Measurements from ENCODE around the gene EFNA2. TPM values are rescaled to one million over a fixed set of nuclear protein-coding genes. Genes with fewer than 3 reads are reported as not detected.

The EFNA2 gene
- total and polyA plus RNA-seq, 2 of the 8 experiments (the other 6 are each of a cell fraction or from before 2014, with no cell fraction given), result 4.0 to 7.0 TPM

GRCh38 chr19:1252221-1252820 lies 33.4 kb upstream of the EFNA2 start (continued):
- TF ChIP-seq TAF1 (IDR thresholded peaks at IDR 0.05; ENCODE audit: low read depth, low read length) (no peak), MAX (IDR thresholded peaks at IDR 0.05) (no peak), GTF2F1 (IDR thresholded peaks at IDR 0.05; ENCODE audit: borderline replicate concordance, low read depth, low read length) (no peak), CHD2 (IDR thresholded peaks at IDR 0.05; ENCODE audit: low read length) (no peak)
